ENCODE data around the gene PLD2. TPM values are rescaled to one million over a fixed set of nuclear protein-coding genes. Genes with fewer than 3 reads are reported as not detected.
"Not testable (repeated sequence)": the region's sequence is repeated elsewhere in the genome, so short reads cannot be mapped to it uniquely, and the experiment has no call there.

Gene PLD2
- total RNA-seq, 2 donors from 2014 or later, result 23.3 to 35.0 TPM

- H3K4me3 Mint-ChIP-seq; H3K9me3 Mint-ChIP-seq; ATAC-seq (replicated peaks); H3K4me1 Mint-ChIP-seq; H3K27ac Mint-ChIP-seq; H3K27me3 Mint-ChIP-seq: not testable (repeated sequence)
- peaks cover 19% of the 10 kb centered on the region for H3K36me3 Mint-ChIP-seq (ENCODE audit: low read depth)
Measured at GRCh38 chr17:4869058-4869998, 62.4 kb downstream of the PLD2 start.

GRCh38 chr17:4870855-4871254, 63.9 kb downstream of the PLD2 start:
- Mint-ChIP-seq H3K9me3 (no peaks in the 10 kb centered on the region), H3K27ac (peak overlapping the region; percentile 32)

GRCh38 chr17:4872786-4873185, 65.8 kb downstream of the PLD2 start:
- Mint-ChIP-seq H3K9me3 (no peaks in the 10 kb centered on the region), H3K36me3 (ENCODE audit: low read depth) (peaks cover 36% of the 10 kb centered on the region), H3K4me1 (peaks cover 5% of the 10 kb centered on the region), H3K4me3 (no peak overlapping the region), H3K27ac (peak overlapping the region; percentile 3), H3K27me3 (no peaks in the 10 kb centered on the region)
- no peak for ATAC-seq (replicated peaks)

More at GRCh38 chr17:4870855-4871254, 63.9 kb downstream of the PLD2 start:
- ATAC-seq (replicated peaks), result no peak
- no peak overlapping the region for H3K4me3 Mint-ChIP-seq
- H3K27me3 Mint-ChIP-seq, result no peaks in the 10 kb centered on the region
- peaks cover 5% of the 10 kb centered on the region for H3K4me1 Mint-ChIP-seq
- peaks cover 30% of the 10 kb centered on the region for H3K36me3 Mint-ChIP-seq (ENCODE audit: low read depth)

Other genes starting within 250 kb of the PLD2 start
- not detected for gene GGT6, start 246.6 kb upstream of the PLD2 start, total RNA-seq
- not detected for gene SMTNL2, start 222.6 kb upstream of the PLD2 start, total RNA-seq
- under 1 TPM in 1 of 2 donors, not detected in 1; 0.24 TPM for gene ALOX15, start 165.5 kb upstream of the PLD2 start, total RNA-seq
- 100 to 1,000 TPM in 1 of 2 donors, 10 to 100 TPM in 1; 87.1 to 107 TPM for gene PELP1, start 103.0 kb upstream of the PLD2 start, total RNA-seq
- 100 to 1,000 TPM; 281 to 307 TPM for gene ARRB2, start 96.5 kb upstream of the PLD2 start, total RNA-seq
- 10 to 100 TPM; 25.3 to 25.7 TPM for gene MED11, start 75.7 kb upstream of the PLD2 start, total RNA-seq
- under 1 TPM in 1 of 2 donors, not detected in 1; 0.42 TPM for gene ZMYND15, start 67.3 kb upstream of the PLD2 start, total RNA-seq
- 1 to 10 TPM; 2.7 to 6.7 TPM for gene CXCL16, start 67.2 kb upstream of the PLD2 start, total RNA-seq
- not detected for gene TM4SF5, start 35.3 kb upstream of the PLD2 start, total RNA-seq
- not detected for gene VMO1, start 20.8 kb upstream of the PLD2 start, total RNA-seq
- gene GLTPD2, start 18.2 kb upstream of the PLD2 start, total RNA-seq, result not detected
- gene PSMB6, start 11.0 kb upstream of the PLD2 start, total RNA-seq, result 100 to 1,000 TPM in 1 of 2 donors, 10 to 100 TPM in 1; 91.0 to 169 TPM
- gene MINK1, start 26.2 kb downstream of the PLD2 start, total RNA-seq, result 100 to 1,000 TPM in 1 of 2 donors, 10 to 100 TPM in 1; 68.6 to 127 TPM
- 1 to 10 TPM in 1 of 2 donors, under 1 TPM in 1; 0.67 to 3.4 TPM for gene C17orf107, start 92.4 kb downstream of the PLD2 start, total RNA-seq
- gene CHRNE, start 95.9 kb downstream of the PLD2 start, total RNA-seq, result under 1 TPM; 0.35 to 0.69 TPM
- under 1 TPM in 1 of 2 donors, not detected in 1; 0.11 TPM for gene GP1BA, start 125.1 kb downstream of the PLD2 start, total RNA-seq
- 10 to 100 TPM; 54.7 to 68.5 TPM for gene SLC25A11, start 132.9 kb downstream of the PLD2 start, total RNA-seq
- gene RNF167, start 133.1 kb downstream of the PLD2 start, total RNA-seq, result 100 to 1,000 TPM; 184 to 197 TPM
- 1,000 to 10,000 TPM; 1,346 to 1,950 TPM for gene PFN1, start 141.4 kb downstream of the PLD2 start, total RNA-seq
- 10 to 100 TPM; 27.4 to 30.3 TPM for gene ENO3, start 144.0 kb downstream of the PLD2 start, total RNA-seq
- gene SPAG7, start 160.7 kb downstream of the PLD2 start, total RNA-seq, result 10 to 100 TPM; 71.6 to 83.4 TPM
- 100 to 1,000 TPM in 1 of 2 donors, 10 to 100 TPM in 1; 66.9 to 103 TPM for gene CAMTA2, start 180.5 kb downstream of the PLD2 start, total RNA-seq
- gene INCA1, start 190.4 kb downstream of the PLD2 start, total RNA-seq, result under 1 TPM; 0.61 to 0.69 TPM
- gene KIF1C, start 190.8 kb downstream of the PLD2 start, total RNA-seq, result 10 to 100 TPM; 47.4 to 54.4 TPM
- gene SLC52A1, start 228.3 kb downstream of the PLD2 start, total RNA-seq, result under 1 TPM; 0.11 to 0.26 TPM

All from activated T-helper 17 cell treated with anti-CD3 and anti-CD28 coated beads, Interleukin-2, amount 50 U/mL, for 72 hours (primary cell).